ENCODE results near the gene RYR3.
A peak's percentile ranks its signal among the peaks of the same experiment; 100 is the strongest.

Gene RYR3

DNA sequence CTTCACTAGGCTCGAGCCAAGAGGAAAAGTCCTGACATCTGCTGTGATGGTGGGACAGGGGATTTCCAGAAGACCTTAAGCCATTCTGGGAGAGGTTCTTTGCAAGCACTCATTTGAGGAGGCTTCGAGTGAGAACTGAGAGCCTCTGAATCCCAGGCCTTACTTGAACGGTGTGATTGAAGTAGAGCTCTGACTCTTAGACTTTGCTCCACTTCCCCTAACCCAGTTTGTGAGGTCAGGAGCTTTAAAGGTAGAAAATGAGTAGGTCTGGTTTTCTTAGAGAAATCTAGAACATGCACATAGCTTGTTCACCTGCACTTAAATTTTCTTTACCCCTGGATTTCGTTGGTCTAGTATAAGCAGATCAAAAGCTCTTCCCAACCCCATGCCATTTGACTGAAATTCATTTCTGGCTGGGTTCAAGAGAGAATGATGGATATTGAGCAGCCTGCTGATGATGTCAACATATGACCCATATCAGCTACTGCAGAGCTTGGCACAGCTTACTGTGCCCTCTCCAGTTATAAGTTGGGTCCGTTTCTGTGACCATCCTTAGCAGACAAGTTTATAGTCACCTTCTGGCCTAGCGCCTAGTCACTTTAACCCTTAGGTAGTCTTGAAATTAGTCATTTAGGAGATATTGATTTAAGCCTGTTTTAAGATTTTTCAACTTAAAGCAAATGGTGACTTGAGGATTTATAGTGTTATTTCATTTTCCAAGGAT, 428.3 kb downstream of the RYR3 start:
- TF ChIP-seq, protein P1, sequence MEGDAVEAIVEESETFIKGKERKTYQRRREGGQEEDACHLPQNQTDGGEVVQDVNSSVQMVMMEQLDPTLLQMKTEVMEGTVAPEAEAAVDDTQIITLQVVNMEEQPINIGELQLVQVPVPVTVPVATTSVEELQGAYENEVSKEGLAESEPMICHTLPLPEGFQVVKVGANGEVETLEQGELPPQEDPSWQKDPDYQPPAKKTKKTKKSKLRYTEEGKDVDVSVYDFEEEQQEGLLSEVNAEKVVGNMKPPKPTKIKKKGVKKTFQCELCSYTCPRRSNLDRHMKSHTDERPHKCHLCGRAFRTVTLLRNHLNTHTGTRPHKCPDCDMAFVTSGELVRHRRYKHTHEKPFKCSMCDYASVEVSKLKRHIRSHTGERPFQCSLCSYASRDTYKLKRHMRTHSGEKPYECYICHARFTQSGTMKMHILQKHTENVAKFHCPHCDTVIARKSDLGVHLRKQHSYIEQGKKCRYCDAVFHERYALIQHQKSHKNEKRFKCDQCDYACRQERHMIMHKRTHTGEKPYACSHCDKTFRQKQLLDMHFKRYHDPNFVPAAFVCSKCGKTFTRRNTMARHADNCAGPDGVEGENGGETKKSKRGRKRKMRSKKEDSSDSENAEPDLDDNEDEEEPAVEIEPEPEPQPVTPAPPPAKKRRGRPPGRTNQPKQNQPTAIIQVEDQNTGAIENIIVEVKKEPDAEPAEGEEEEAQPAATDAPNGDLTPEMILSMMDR (IDR thresholded peaks at IDR 0.05; ENCODE audit: poor library complexity, severe bottlenecking) = no peak
- H3K9me3 ChIP-seq (ENCODE audit: severe bottlenecking) = no peaks in the 10 kb centered on the region
- DNase-seq (ENCODE audit: low spot score) = no peak
- H3K4me3 ChIP-seq (ENCODE audit: severe bottlenecking) = no peak overlapping the region
- no peak for ATAC-seq (ENCODE audit: low read depth)
- H3K27me3 ChIP-seq (ENCODE audit: insufficient read depth, poor library complexity, severe bottlenecking) = no peaks in the 10 kb centered on the region
- no peak overlapping the region for H3K27ac ChIP-seq (ENCODE audit: poor library complexity, severe bottlenecking)
- H3K36me3 ChIP-seq (ENCODE audit: low read depth) = no peaks in the 10 kb centered on the region
- no peaks in the 10 kb centered on the region for H3K4me1 ChIP-seq (ENCODE audit: insufficient read depth, poor library complexity, severe bottlenecking)

- no peaks in the 10 kb centered on the region for H3K9me3 ChIP-seq (ENCODE audit: severe bottlenecking)
- no peak for DNase-seq (ENCODE audit: low spot score)
- H3K4me1 ChIP-seq (ENCODE audit: insufficient read depth, poor library complexity, severe bottlenecking) = no peaks in the 10 kb centered on the region
- no peak for ATAC-seq (ENCODE audit: low read depth)
- H3K27ac ChIP-seq (ENCODE audit: poor library complexity, severe bottlenecking) = no peak overlapping the region
- TF ChIP-seq, protein P1 (IDR thresholded peaks at IDR 0.05; ENCODE audit: poor library complexity, severe bottlenecking) = no peak
- H3K36me3 ChIP-seq (ENCODE audit: low read depth) = no peaks in the 10 kb centered on the region
- H3K27me3 ChIP-seq (ENCODE audit: insufficient read depth, poor library complexity, severe bottlenecking) = no peaks in the 10 kb centered on the region
- H3K4me3 ChIP-seq (ENCODE audit: severe bottlenecking) = no peak overlapping the region
Observed at GRCh38 chr15:33742306-33742705, 431.5 kb downstream of the RYR3 start.

DNA sequence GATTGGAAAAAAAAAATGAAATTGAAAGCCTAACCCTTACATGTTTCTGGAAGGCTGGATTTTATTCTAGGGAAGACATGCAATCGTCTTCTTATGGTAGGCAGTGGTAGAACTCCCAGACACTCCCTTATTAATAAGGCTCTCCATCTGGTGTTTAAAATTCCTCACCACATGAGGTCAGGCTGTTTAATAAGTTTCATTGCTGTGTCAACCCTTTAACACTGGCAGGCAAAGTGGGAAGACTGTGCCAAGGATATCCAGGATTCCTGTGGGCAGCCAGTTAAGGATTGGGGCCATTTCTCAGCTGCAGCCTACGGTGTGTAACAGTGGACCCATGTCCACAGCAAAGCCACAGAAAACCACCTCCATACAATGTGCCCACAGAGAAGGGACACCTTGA, 432.0 kb downstream of the RYR3 start:
- Histone ChIP-seq H3K9me3 (ENCODE audit: severe bottlenecking) (no peaks in the 10 kb centered on the region), H3K4me1 (ENCODE audit: insufficient read depth, poor library complexity, severe bottlenecking) (no peaks in the 10 kb centered on the region), H3K27ac (ENCODE audit: poor library complexity, severe bottlenecking) (no peak overlapping the region), H3K36me3 (ENCODE audit: low read depth) (no peaks in the 10 kb centered on the region), H3K27me3 (ENCODE audit: insufficient read depth, poor library complexity, severe bottlenecking) (no peaks in the 10 kb centered on the region), H3K4me3 (ENCODE audit: severe bottlenecking) (no peak overlapping the region)
- ATAC-seq (ENCODE audit: low read depth) (peak; percentile 17; the same call in 1 of the 3 replicates), DNase-seq (ENCODE audit: low spot score) (no peak)
- TF ChIP-seq, protein P1 (IDR thresholded peaks at IDR 0.05; ENCODE audit: poor library complexity, severe bottlenecking) = no peak

DNA sequence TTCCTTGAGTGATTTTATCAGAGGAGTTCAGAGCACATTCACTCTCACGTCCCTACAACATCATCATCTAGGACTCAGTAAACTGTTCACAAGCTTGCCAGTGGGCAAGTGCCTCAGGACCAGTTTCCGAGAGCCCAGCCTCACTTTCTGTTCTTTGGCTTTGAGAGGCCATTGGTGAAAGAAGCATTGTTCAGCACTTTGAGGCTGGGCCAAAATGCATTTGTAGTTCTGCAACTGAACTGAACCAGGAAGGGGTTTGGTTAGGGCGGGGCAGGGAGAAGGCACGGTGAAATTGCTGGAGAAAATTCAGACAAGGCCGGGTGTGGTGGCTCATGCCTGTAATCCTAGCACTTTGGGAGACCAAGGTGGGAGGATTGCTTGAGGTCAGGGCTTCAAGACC, 435.4 kb downstream of the RYR3 start:
- H3K27me3 ChIP-seq (ENCODE audit: insufficient read depth, poor library complexity, severe bottlenecking) = no peaks in the 10 kb centered on the region
- DNase-seq (ENCODE audit: low spot score) (no peak), ATAC-seq (ENCODE audit: low read depth) (no peak; the same call in 2 of the 3 replicates)
- H3K4me3 ChIP-seq (ENCODE audit: severe bottlenecking) = no peak overlapping the region
- H3K9me3 ChIP-seq (ENCODE audit: severe bottlenecking) = no peaks in the 10 kb centered on the region
- no peaks in the 10 kb centered on the region for H3K4me1 ChIP-seq (ENCODE audit: insufficient read depth, poor library complexity, severe bottlenecking)
- TF ChIP-seq, protein P1 (IDR thresholded peaks at IDR 0.05; ENCODE audit: poor library complexity, severe bottlenecking) = no peak
- H3K36me3 ChIP-seq (ENCODE audit: low read depth) = no peaks in the 10 kb centered on the region
- no peak overlapping the region for H3K27ac ChIP-seq (ENCODE audit: poor library complexity, severe bottlenecking)

DNA sequence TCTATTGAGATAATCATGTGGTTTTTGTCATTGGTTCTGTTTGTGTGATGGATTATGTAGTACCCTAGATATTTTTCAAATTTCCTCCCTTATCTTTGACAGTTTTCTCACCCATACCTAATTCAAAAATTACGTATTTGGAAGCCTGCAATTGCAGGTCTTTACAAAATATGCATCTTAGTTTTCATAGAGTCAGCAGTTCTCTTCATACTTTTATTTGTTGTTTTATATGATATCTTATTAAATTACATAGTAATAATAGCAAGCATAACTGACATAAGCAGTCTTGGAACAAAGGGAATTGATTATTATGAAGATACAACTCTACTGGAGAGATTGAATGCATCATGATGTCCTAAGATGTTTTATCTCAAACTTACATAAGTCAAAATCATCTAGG, 442.2 kb downstream of the RYR3 start:
- H3K4me1 ChIP-seq (ENCODE audit: insufficient read depth, poor library complexity, severe bottlenecking) = no peaks in the 10 kb centered on the region
- no peaks in the 10 kb centered on the region for H3K36me3 ChIP-seq (ENCODE audit: low read depth)
- TF ChIP-seq, protein P1 (IDR thresholded peaks at IDR 0.05; ENCODE audit: poor library complexity, severe bottlenecking) = no peak
- DNase-seq (ENCODE audit: low spot score) (no peak), ATAC-seq (ENCODE audit: low read depth) (no peak)
- H3K27me3 ChIP-seq (ENCODE audit: insufficient read depth, poor library complexity, severe bottlenecking) = peaks cover 16% of the 10 kb centered on the region
- H3K27ac ChIP-seq (ENCODE audit: poor library complexity, severe bottlenecking) = no peak overlapping the region
- no peak overlapping the region for H3K4me3 ChIP-seq (ENCODE audit: severe bottlenecking)
- H3K9me3 ChIP-seq (ENCODE audit: severe bottlenecking) = no peaks in the 10 kb centered on the region
